IPS-18a (cell line): Measurements from ENCODE around the gene TRPV2.

Experiments used
- H3K27ac ChIP-seq: one replicate; pipeline ENCODE4 v1.5.1; 2013; ENCODE audit warnings: low read length
- H3K27me3 ChIP-seq: one replicate; pipeline ENCODE4 v1.6.1; 2013; ENCODE audit warnings: mild to moderate bottlenecking, low read length; ENCODE audit not compliant: control insufficient read depth, insufficient read depth
- H3K36me3 ChIP-seq: one replicate; pipeline ENCODE4 v1.6.1; 2013; ENCODE audit warnings: low read depth, low read length; ENCODE audit not compliant: control insufficient read depth
- H3K4me1 ChIP-seq: one replicate; pipeline ENCODE4 v1.6.1; 2013; ENCODE audit warnings: low read depth, low read length; ENCODE audit not compliant: control insufficient read depth
- H3K4me3 ChIP-seq: one replicate; pipeline ENCODE4 v1.5.1; 2013; ENCODE audit warnings: low read length
- H3K9ac ChIP-seq: one replicate; pipeline ENCODE4 v1.6.1; 2013; ENCODE audit warnings: mild to moderate bottlenecking, low read length, moderate library complexity
- H3K9me3 ChIP-seq: one replicate; pipeline ENCODE4 v1.6.1; 2013; ENCODE audit warnings: low read depth, low read length; ENCODE audit not compliant: control insufficient read depth

The TRPV2 gene

DNA sequence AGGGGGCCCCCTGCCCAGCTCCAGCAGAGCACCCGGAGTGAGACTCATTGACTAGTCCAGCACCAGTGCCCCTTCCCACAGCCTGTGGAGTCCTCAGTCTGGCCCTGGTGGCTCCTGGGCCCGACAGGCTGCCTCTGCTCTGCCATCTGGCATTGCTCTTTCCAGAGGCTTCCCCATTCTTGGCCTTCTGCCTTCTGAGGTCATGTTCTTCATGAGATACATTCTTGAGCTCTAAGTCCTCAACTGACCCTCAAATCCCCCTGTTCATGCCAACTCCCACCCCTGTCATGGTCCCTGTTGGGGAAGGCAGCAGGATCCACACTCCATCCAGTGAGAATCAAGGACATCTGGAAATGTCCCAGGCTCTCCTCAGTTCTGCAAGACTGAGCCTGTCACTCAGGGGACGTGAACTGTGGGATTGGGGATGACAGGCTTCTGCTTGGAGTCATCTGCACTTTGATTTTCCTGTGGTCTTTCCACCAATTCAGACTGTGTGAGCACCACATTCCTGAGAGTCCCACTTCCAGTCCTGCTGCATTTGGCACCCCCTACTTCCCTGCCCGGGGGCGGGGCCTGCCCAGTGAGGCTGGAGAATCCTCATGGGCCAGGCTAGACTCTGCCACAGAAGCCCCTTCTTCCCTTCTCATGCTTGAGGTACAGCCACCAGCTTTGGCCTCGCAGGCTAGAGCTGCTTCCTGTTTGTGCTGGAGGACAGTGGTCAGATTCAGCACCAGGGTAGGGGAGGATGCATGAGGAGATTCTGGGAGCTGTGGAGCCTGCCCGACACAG, 2.7 kb downstream of the TRPV2 start:
- Histone ChIP-seq H3K9me3 (no peaks in the 10 kb centered on the region), H3K9ac (no peak overlapping the region), H3K27ac (no peak overlapping the region), H3K27me3 (no peaks in the 10 kb centered on the region), H3K36me3 (no peaks in the 10 kb centered on the region), H3K4me1 (peaks cover 5% of the 10 kb centered on the region), H3K4me3 (no peak overlapping the region)

DNA sequence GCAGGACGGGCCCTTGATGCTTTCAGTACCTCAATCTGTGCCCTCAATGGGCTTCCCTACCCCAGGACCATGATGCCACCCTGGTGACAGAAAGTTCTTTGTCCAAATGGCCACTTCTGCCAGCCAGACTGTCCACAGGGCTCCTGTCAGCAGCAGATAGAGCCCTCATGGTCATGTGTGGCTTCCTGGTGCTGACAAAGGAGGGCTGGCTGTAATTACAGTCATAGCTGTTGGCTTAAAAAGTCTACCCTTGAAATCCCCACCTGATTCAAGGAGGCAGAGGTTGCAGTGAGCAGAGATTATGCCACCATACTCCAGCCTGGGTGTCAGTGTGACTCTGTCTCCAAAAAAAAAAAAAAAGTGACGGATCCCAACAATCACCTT, 3.3 kb downstream of the TRPV2 start:
- Histone ChIP-seq H3K36me3 (no peaks in the 10 kb centered on the region), H3K27ac (no peak overlapping the region), H3K4me3 (no peak overlapping the region), H3K9ac (no peak overlapping the region), H3K4me1 (peaks cover 5% of the 10 kb centered on the region), H3K27me3 (no peaks in the 10 kb centered on the region), H3K9me3 (no peaks in the 10 kb centered on the region)

DNA sequence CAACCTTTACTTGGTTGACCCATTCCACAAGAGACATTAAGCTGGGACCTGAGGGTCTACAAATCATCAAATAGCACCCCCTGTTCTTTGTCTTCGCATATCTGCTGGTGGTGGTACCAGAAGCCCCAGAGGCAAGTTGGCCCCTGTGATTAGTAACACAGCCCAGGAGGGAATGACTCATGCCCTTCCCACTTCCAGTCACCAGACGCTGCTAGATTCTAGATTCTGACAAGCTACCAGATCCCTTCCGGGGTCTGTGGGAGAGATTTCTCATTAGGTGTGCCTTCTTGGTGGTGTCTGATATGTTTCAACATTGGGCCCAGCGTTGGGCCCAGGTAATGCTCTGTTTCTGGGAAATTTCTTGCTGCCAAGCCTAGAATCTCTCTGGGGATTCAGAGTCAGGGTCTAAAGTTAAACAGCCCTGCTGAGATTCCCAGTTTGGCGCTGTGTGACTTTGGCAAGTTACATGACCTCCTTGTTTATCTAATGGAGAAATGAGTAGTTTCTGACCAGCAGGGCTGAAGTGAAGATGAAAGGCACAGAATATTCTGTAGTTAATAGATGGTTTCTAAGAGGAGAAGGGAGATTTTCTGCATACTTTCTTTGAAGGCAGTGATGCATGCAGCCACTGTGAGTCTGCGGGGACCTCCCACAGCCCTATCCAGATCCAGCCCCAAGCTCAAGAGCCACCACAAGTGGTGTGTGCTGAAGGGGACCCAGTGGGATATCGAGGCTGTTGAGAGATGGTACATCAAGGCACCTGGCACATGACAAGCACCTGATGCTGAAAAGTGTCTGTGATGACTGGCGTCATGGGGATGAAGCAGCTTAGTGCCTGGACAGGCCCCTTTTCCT, 3.9 kb downstream of the TRPV2 start:
- Histone ChIP-seq H3K9me3 (no peaks in the 10 kb centered on the region), H3K9ac (no peak overlapping the region), H3K4me3 (no peak overlapping the region), H3K27me3 (no peaks in the 10 kb centered on the region), H3K36me3 (no peaks in the 10 kb centered on the region), H3K4me1 (peaks cover 5% of the 10 kb centered on the region), H3K27ac (no peak overlapping the region)

DNA sequence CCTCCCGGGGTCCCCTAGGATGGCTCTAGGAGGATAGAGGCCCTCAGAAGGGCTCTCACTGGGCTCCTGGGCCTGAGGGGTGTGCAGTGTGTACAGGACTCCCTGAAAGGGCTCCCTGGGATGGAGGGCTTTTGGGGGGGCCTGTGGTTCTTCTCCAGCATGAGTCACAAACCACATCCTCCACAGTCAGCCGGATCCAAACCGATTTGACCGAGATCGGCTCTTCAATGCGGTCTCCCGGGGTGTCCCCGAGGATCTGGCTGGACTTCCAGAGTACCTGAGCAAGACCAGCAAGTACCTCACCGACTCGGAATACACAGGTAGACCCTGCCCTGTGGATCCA, 4.5 kb downstream of the TRPV2 start:
- Histone ChIP-seq H3K27ac (no peak overlapping the region), H3K4me1 (peaks cover 5% of the 10 kb centered on the region), H3K9ac (no peak overlapping the region), H3K9me3 (no peaks in the 10 kb centered on the region), H3K4me3 (no peak overlapping the region), H3K36me3 (no peaks in the 10 kb centered on the region), H3K27me3 (no peaks in the 10 kb centered on the region)

DNA sequence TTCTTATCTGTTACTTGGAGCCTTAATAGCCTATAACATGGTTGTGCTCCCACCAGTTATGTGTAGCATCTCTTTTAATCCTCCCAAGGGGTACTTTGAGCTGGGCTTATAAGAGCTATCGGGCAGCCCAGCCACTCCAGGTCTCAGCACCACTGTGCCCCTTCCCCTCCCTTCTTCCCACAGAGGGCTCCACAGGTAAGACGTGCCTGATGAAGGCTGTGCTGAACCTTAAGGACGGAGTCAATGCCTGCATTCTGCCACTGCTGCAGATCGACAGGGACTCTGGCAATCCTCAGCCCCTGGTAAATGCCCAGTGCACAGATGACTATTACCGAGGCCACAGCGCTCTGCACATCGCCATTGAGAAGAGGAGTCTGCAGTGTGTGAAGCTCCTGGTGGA, 7.0 kb downstream of the TRPV2 start:
- no peaks in the 10 kb centered on the region for H3K4me1 ChIP-seq
- no peak overlapping the region for H3K9ac ChIP-seq
- H3K27ac ChIP-seq = no peak overlapping the region

DNA sequence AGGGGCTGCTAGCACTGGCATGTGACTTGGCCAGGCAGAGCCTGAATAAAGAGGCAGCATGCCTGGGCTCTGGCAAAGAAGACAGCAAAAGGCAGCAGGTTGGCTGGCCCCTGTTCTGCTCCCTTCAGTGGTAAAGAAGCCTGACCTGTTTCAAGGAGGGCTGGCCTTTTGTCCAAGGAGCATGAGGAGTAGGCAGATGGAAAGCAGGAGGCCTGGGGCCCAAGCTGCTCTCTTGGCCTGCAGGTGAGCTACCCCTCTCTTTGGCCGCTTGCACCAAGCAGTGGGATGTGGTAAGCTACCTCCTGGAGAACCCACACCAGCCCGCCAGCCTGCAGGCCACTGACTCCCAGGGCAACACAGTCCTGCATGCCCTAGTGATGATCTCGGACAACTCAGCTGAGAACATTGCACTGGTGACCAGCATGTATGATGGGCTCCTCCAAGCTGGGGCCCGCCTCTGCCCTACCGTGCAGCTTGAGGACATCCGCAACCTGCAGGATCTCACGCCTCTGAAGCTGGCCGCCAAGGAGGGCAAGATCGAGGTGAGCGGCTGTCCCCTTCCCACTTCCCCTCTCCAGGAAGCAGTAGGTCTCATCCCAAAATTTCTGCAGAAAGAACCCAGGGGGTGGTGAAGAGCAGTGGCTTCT, 8.0 kb downstream of the TRPV2 start:
- Histone ChIP-seq H3K9me3 (no peaks in the 10 kb centered on the region), H3K9ac (no peak overlapping the region), H3K4me3 (no peak overlapping the region), H3K4me1 (no peaks in the 10 kb centered on the region), H3K27me3 (no peaks in the 10 kb centered on the region), H3K27ac (no peak overlapping the region), H3K36me3 (no peaks in the 10 kb centered on the region)

More for the DNA sequence above, 7.0 kb downstream of the TRPV2 start:
- H3K36me3 ChIP-seq = no peaks in the 10 kb centered on the region
- H3K4me3 ChIP-seq = no peak overlapping the region
- H3K9me3 ChIP-seq = no peaks in the 10 kb centered on the region
- H3K27me3 ChIP-seq = no peaks in the 10 kb centered on the region

DNA sequence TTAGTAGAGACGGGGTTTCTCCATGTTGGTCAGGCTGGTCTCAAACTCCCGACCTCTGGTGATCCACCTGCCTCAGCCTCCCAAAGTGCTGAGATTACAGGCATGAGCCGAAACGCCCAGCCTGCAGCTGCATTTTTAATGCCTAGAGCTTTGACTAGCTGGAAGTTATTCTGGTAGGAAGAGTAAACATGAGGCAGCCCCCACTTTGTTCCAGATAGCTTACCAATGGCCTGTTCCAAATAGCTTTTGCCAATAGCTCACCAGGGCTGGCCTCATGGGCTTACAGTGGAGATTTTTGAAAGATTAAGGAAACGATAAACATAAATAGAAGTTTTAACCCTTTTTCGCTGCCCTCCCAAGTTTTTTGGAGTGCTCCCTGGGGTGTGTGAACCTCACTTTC, 9.8 kb downstream of the TRPV2 start:
- Histone ChIP-seq H3K4me3 (no peak overlapping the region), H3K9me3 (no peaks in the 10 kb centered on the region), H3K4me1 (no peaks in the 10 kb centered on the region), H3K9ac (no peak overlapping the region), H3K27ac (no peak overlapping the region), H3K27me3 (no peaks in the 10 kb centered on the region), H3K36me3 (no peaks in the 10 kb centered on the region)

DNA sequence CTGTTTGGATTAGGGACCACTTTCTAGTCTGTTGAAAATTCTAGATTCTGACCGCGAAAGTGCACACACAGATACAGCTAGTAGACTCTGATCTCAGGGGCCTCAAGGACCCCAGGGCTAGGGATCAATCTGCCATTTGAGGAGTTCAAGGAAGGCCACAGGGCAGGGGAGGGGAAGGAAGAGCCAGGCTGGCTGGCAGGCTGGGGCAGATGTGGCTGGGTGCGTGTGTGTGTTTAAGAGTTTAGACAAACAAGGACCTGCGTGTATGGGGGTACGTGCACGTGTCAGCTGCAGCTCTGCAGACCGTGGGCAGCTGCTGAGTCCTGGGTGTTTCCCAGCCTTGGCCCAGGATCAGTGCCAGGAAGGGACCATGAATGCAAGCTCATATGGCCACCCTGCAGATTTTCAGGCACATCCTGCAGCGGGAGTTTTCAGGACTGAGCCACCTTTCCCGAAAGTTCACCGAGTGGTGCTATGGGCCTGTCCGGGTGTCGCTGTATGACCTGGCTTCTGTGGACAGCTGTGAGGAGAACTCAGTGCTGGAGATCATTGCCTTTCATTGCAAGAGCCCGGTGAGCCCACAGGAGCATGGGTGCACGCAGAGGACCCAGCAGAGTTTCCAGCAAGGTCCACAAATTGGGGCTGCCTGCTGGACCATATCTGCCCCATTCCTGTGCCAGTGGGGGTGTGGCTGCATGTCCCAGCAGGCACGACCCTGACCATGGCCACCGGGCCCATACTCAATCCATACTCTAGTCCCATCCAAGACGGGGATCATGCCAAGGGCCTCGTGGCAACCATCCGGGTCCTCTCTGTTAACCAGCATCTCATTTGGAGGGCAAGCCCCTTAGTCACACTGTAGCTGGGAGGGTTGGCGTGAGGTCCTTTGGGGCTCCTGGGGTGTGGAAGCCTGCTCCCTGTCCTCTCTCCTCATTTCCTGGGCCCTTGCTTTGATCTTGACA, 10.6 kb downstream of the TRPV2 start:
- no peak overlapping the region for H3K9ac ChIP-seq
- no peaks in the 10 kb centered on the region for H3K4me1 ChIP-seq
- no peaks in the 10 kb centered on the region for H3K27me3 ChIP-seq
- H3K36me3 ChIP-seq = no peaks in the 10 kb centered on the region
- no peak overlapping the region for H3K4me3 ChIP-seq
- no peak overlapping the region for H3K27ac ChIP-seq
- no peaks in the 10 kb centered on the region for H3K9me3 ChIP-seq

DNA sequence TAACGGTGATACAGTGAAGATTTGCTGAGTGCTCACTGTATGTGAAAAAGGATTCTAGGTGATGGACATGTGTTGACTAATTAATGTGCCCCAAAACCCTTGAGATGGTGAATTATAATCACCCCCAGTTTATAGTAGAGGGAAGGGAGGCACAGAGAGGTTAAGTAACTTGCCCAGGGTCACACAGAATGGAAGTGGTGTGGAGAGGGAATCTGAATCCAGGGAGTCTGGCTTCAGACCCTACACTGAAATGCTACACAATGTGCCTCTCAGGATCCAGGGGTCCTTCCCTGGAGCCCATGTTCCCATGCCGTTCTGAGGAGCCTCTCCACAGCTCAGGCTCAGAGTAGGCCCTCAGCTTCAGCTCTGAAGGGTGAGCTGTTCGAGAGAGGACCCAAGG, 11.6 kb downstream of the TRPV2 start:
- Histone ChIP-seq H3K4me3 (no peak overlapping the region), H3K9me3 (no peaks in the 10 kb centered on the region), H3K27me3 (no peaks in the 10 kb centered on the region), H3K36me3 (no peaks in the 10 kb centered on the region), H3K27ac (no peak overlapping the region), H3K4me1 (no peaks in the 10 kb centered on the region), H3K9ac (no peak overlapping the region)

DNA sequence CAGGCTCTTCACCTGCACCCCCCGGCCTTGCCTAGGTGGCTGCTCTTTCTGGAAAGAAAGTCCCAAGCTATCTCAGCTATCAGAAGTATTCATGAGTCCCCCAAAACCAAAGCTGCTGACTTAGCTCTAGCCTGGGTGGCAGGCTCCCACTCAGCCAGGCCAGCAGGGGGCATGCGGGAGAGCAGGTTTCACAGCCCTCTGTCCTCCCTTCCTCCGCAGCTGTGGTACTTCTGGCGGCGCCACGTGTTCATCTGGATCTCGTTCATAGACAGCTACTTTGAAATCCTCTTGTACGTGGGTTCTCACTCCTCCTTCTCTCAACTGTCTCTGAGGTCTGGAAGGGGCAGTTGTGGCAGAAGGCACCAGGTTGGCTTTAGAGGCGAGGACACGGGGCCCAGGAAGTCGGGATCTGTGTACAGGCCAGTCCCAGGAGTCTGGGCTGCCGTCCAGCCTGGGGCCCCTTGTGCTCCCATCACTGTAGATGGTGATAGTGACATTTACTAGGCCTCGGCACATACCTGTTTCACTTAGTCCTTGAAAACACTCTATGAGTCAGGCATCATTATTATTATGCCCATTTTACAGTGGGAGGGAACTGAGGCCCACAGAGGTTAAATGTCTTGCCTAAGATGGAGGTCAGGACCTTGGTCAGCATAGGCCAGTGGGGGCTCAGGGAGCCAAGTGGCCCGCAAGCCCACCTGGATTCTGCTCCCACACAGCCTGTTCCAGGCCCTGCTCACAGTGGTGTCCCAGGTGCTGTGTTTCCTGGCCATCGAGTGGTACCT, 12.9 kb downstream of the TRPV2 start:
- H3K36me3 ChIP-seq = no peaks in the 10 kb centered on the region
- H3K4me3 ChIP-seq = no peak overlapping the region
- no peaks in the 10 kb centered on the region for H3K9me3 ChIP-seq
- H3K27me3 ChIP-seq = no peaks in the 10 kb centered on the region
- H3K9ac ChIP-seq = no peak overlapping the region
- H3K27ac ChIP-seq = no peak overlapping the region
- H3K4me1 ChIP-seq = no peaks in the 10 kb centered on the region
